IMR-90 (cell line): Measurements from ENCODE around the gene CACNA2D4. TPM values are rescaled to one million over a fixed set of nuclear protein-coding genes. Genes with fewer than 3 reads are reported as not detected.

Source experiments
- ATAC-seq: fragments of 200-7000 bp; cut with Tn5 transposase; 2 replicates; pipeline ENCODE4 v1.9.1; 2020; ENCODE audit warnings: low read depth, mild to moderate bottlenecking, moderate library complexity
- BruUV-seq: library from RNA; stranded (reverse); fragments of 400-500 nt; replicated peaks from 2 replicates; lab custom pipeline; 2021; lab: Mats Ljungman, UMichigan
- CTCF ChIA-PET: fragments of 300-600 bp; formaldehyde crosslinking; extraction: SDS; loops from one replicate; lab custom pipeline; 2021; ENCODE audit warnings: antibody characterized with exemption; lab: Yijun Ruan, JAX
- POLR2A ChIA-PET: fragments of 300-600 bp; sonication (Branson Sonifier 250); formaldehyde crosslinking; loops from one replicate; lab custom pipeline; 2022; ENCODE audit warnings: antibody characterized with exemption; ENCODE audit not compliant: unreplicated experiment; lab: Charles Lee
- DNase-seq: peaks from one replicate; pipeline ENCODE4 v3.0.0; 2013
- H2AFZ ChIP-seq: replicated peaks from 2 replicates; pipeline ENCODE3; 2013; ENCODE audit warnings: low read length, mild to moderate bottlenecking; ENCODE audit not compliant: poor library complexity
- H2AK5ac ChIP-seq: 2 replicates; pipeline ENCODE4 v1.6.1; 2013; ENCODE audit warnings: low read depth, low read length, inconsistent platforms
- H2AK9ac ChIP-seq: replicated peaks from 2 replicates; pipeline ENCODE3; 2013; ENCODE audit warnings: mild to moderate bottlenecking, low read depth, low read length, moderate library complexity; ENCODE audit not compliant: poor library complexity
- H2BK120ac ChIP-seq: 2 replicates; pipeline ENCODE4 v1.6.1; 2013; ENCODE audit warnings: low read depth, low read length, inconsistent platforms
- H2BK15ac ChIP-seq: 3 replicates; pipeline ENCODE4 v1.6.1; 2013; ENCODE audit warnings: low read depth, low read length, inconsistent platforms
- H2BK20ac ChIP-seq: 2 replicates; pipeline ENCODE4 v1.6.1; 2013; ENCODE audit warnings: low read depth, mild to moderate bottlenecking, inconsistent platforms, low read length, moderate library complexity
- H2BK5ac ChIP-seq: 2 replicates; pipeline ENCODE4 v1.6.1; 2013; ENCODE audit warnings: mild to moderate bottlenecking, low read depth, low read length, inconsistent platforms; ENCODE audit not compliant: poor library complexity, severe bottlenecking
- H3K14ac ChIP-seq: replicated peaks from 2 replicates; pipeline ENCODE4 v1.6.1; 2013; ENCODE audit warnings: low read depth, low read length, inconsistent platforms
- H3K18ac ChIP-seq: 2 replicates; pipeline ENCODE4 v1.6.1; 2013; ENCODE audit warnings: low read depth, low read length, control low read depth
- H3K23ac ChIP-seq: 2 replicates; pipeline ENCODE4 v1.6.1; 2013; ENCODE audit warnings: low read depth, low read length, inconsistent platforms
- H3K27ac ChIP-seq: 2 replicates; pipeline ENCODE4 v1.5.1; 2013; ENCODE audit warnings: mild to moderate bottlenecking, control low read depth, low read length; ENCODE audit not compliant: insufficient read depth
- H3K27me3 ChIP-seq: 2 replicates; pipeline ENCODE4 v1.6.1; 2013; ENCODE audit warnings: low read length; ENCODE audit not compliant: control insufficient read depth, insufficient read depth
- H3K36me3 ChIP-seq: 2 replicates; pipeline ENCODE4 v1.6.1; 2013; ENCODE audit warnings: low read length, mixed read lengths; ENCODE audit not compliant: control insufficient read depth, insufficient read depth
- H3K4ac ChIP-seq: 2 replicates; pipeline ENCODE4 v1.6.1; 2013; ENCODE audit warnings: low read depth, low read length, inconsistent platforms
- H3K4me1 ChIP-seq: 2 replicates; pipeline ENCODE4 v1.6.1; 2013; ENCODE audit warnings: low read length, mixed read lengths; ENCODE audit not compliant: control insufficient read depth, insufficient read depth
- H3K4me2 ChIP-seq: 2 replicates; pipeline ENCODE4 v1.6.1; 2013; ENCODE audit warnings: low read depth, mild to moderate bottlenecking, control low read depth, low read length, moderate library complexity
- H3K4me3 ChIP-seq: 2 replicates; pipeline ENCODE4 v1.5.1; 2013; ENCODE audit warnings: low read depth, mild to moderate bottlenecking, control low read depth, low read length, moderate library complexity; ENCODE audit not compliant: insufficient read depth
- H3K56ac ChIP-seq: 2 replicates; pipeline ENCODE4 v1.6.1; 2013; ENCODE audit warnings: low read length, inconsistent platforms; ENCODE audit not compliant: insufficient read depth; ENCODE audit errors: extremely low read depth
- H3K79me1 ChIP-seq, 2 experiments: 2 replicates each; pipeline ENCODE4 v1.6.1; 2013; ENCODE audit warnings: low read length in 2 of 2, inconsistent platforms in 1 of 2, low read depth in 1 of 2
- H3K9ac ChIP-seq: 2 replicates; pipeline ENCODE4 v1.6.1; 2013; ENCODE audit warnings: low read depth, low read length, control low read depth
- H3K9me1 ChIP-seq: 2 replicates; pipeline ENCODE4 v1.6.1; 2013; ENCODE audit warnings: low read length, inconsistent platforms; ENCODE audit not compliant: insufficient read depth
- H3K9me3 ChIP-seq: 2 replicates; pipeline ENCODE4 v1.6.1; 2013; ENCODE audit warnings: low read length; ENCODE audit not compliant: control insufficient read depth, insufficient read depth
- H4K20me1 ChIP-seq: 2 replicates; pipeline ENCODE4 v1.6.1; 2013; ENCODE audit warnings: low read length, inconsistent platforms; ENCODE audit not compliant: insufficient read depth
- H4K5ac ChIP-seq: 2 replicates; pipeline ENCODE4 v1.6.1; 2013; ENCODE audit warnings: mild to moderate bottlenecking, low read depth, low read length, control low read depth
- H4K8ac ChIP-seq, 2 experiments: 2 replicates each; pipeline ENCODE4 v1.6.1; 2013; ENCODE audit warnings: low read depth in 2 of 2, low read length in 2 of 2, control low read depth in 1 of 2, inconsistent platforms in 1 of 2
- H4K91ac ChIP-seq: 2 replicates; pipeline ENCODE4 v1.6.1; 2013; ENCODE audit warnings: low read depth, low read length, inconsistent platforms; ENCODE audit not compliant: insufficient read depth
- BHLHE40 ChIP-seq: fragments of 150-350 bp; IDR thresholded peaks from 2 replicates; pipeline ENCODE4 v1.6.1; 2016; ENCODE audit warnings: mild to moderate bottlenecking, low read depth, low read length
- MAFK ChIP-seq: IDR thresholded peaks from 2 replicates; pipeline ENCODE4 v1.6.1; 2012; ENCODE audit warnings: low read depth, low read length, improper control_type of control experiment
- POLR2A ChIP-seq: IDR thresholded peaks from 2 replicates; pipeline ENCODE4 v1.6.1; 2012; ENCODE audit warnings: mild to moderate bottlenecking, low read depth, low read length
- RFX5 ChIP-seq: IDR thresholded peaks from 2 replicates; pipeline ENCODE4 v1.8.0; 2012; ENCODE audit warnings: low read depth, mild to moderate bottlenecking, low read length, moderate library complexity
- WGBS, 2 experiments: methylation state at CpG; one replicate each; pipeline versions ENCODE4 v1.1.5 to v1.1.7; 2013; ENCODE audit warnings: missing lambda C conversion rate in 2 of 2; ENCODE audit not compliant: insufficient read length in 1 of 2; ENCODE audit errors: extremely low coverage in 2 of 2; 5-methylcytosine and 5-hydroxymethylcytosine counted together
- dilution Hi-C: fragments of 300-500 bp; cut with HindIII; formaldehyde crosslinking; loops from one replicate; pipeline ENCODE4 v1.14.3; 2018; ENCODE audit warnings: low sequenced_read_pairs; ENCODE audit not compliant: unreplicated experiment
- in situ Hi-C: fragments of 300-500 bp; cut with MboI; formaldehyde crosslinking; loops from 3 replicates; pipeline ENCODE4 v1.14.3; 2019; ENCODE audit warnings: low sequenced_read_pairs, inconsistent platforms, mixed read lengths
- intact Hi-C: fragments of 100-400 bp; cut with micrococcal nuclease; formaldehyde crosslinking; loops from 2 replicates; pipeline ENCODE4 v1.10.0; 2022
- polyA plus RNA-seq, 3 experiments: library from polyadenylated mRNA; depleted of rRNA; stranded (reverse); fragments of >200 nt; gene quantifications; 2 replicates each; pipeline ENCODE4 v1.2.3, GENCODE V29; 2012; ENCODE audit warnings: low replicate concordance in 1 of 3
- total RNA-seq: library from RNA; depleted of rRNA; stranded (reverse); fragments of >200 nt; gene quantifications from 2 replicates; pipeline ENCODE4 v1.2.3, GENCODE V29; 2012
- TF ChIP-seq, protein P1 (sequence below): conservative IDR thresholded peaks from 2 replicates; pipeline ENCODE4 v1.5.1; 2012; ENCODE audit warnings: mild to moderate bottlenecking, low read depth, low read length, improper control_type of control experiment
- TF ChIP-seq, protein P2 (sequence below): fragments of 150-350 bp; IDR thresholded peaks from 2 replicates; pipeline ENCODE4 v1.6.1; 2017; ENCODE audit warnings: mild to moderate bottlenecking, antibody characterized with exemption, low read length, low read depth

Gene CACNA2D4
- total and polyA plus RNA-seq, 2 of the 4 experiments (the other 2 are of a cell fraction): 0.18 to 0.22 TPM

DNA sequence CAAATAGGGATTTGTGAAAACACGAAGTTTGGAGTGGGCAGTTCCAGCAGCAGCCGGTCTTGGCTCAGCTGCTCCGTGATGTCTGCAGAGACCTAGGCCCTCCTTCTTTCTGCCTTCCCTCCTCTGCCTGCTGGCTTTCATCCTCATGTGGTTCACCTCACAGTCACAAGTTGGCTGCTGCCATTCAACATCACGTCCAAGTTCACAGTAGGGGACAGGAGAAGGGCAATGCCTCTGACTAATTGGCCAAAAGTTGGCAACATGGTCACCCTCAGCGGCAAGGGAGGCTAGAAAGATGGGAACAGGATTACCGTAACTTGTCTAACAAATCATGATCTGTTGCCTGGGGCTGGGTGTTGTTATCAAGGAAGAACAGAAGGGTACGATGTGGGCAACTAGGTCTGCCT, 7.8 kb upstream of the CACNA2D4 start:
- WGBS, 2 experiments: 60% methylated on average over 4 of the region's 7 CpGs; no CpG with 5 or more reads in 1 of the 2 experiments
- dilution Hi-C loops: no loop called here
- CTCF ChIA-PET: interaction anchor here (1.0 kb wide), 1 partner anchor 52 kb away, joined by 3 read pairs; no protein-coding TSS in a partner anchor

More for the DNA sequence above, 7.8 kb upstream of the CACNA2D4 start:
- no peak overlapping the region for H3K27ac ChIP-seq
- POLR2A ChIA-PET: no interaction called here
- no peak overlapping the region for H2BK20ac ChIP-seq
- H3K4me3 ChIP-seq: no peak overlapping the region
- no peak overlapping the region for H3K23ac ChIP-seq
- no peak for ATAC-seq
- no peaks in the 10 kb centered on the region for H3K4me1 ChIP-seq
- no peak overlapping the region for H2AFZ ChIP-seq
- TF ChIP-seq RFX5 (no peak), POLR2A (no peak), BHLHE40 (no peak), MAFK (no peak)
- TF ChIP-seq, protein P1, sequence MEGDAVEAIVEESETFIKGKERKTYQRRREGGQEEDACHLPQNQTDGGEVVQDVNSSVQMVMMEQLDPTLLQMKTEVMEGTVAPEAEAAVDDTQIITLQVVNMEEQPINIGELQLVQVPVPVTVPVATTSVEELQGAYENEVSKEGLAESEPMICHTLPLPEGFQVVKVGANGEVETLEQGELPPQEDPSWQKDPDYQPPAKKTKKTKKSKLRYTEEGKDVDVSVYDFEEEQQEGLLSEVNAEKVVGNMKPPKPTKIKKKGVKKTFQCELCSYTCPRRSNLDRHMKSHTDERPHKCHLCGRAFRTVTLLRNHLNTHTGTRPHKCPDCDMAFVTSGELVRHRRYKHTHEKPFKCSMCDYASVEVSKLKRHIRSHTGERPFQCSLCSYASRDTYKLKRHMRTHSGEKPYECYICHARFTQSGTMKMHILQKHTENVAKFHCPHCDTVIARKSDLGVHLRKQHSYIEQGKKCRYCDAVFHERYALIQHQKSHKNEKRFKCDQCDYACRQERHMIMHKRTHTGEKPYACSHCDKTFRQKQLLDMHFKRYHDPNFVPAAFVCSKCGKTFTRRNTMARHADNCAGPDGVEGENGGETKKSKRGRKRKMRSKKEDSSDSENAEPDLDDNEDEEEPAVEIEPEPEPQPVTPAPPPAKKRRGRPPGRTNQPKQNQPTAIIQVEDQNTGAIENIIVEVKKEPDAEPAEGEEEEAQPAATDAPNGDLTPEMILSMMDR: no peak
- TF ChIP-seq, protein P2, sequence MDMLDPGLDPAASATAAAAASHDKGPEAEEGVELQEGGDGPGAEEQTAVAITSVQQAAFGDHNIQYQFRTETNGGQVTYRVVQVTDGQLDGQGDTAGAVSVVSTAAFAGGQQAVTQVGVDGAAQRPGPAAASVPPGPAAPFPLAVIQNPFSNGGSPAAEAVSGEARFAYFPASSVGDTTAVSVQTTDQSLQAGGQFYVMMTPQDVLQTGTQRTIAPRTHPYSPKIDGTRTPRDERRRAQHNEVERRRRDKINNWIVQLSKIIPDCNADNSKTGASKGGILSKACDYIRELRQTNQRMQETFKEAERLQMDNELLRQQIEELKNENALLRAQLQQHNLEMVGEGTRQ: no peak
- H3K9ac ChIP-seq: no peak overlapping the region
- no peaks in the 10 kb centered on the region for H3K9me1 ChIP-seq
- H2AK9ac ChIP-seq: no peak overlapping the region
- H4K8ac ChIP-seq: no peak overlapping the region
- H3K27me3 ChIP-seq: peaks cover 66% of the 10 kb centered on the region
- H3K79me1 ChIP-seq: no peaks in the 10 kb centered on the region
- no peak overlapping the region for H3K14ac ChIP-seq
- no peak overlapping the region for H2BK15ac ChIP-seq
- in situ Hi-C loops (no loop called here), intact Hi-C loops (no loop called here)
- no peak for DNase-seq
- H3K9me3 ChIP-seq: no peaks in the 10 kb centered on the region; the same call in 1 of the 2 replicates
- no peaks in the 10 kb centered on the region for H4K20me1 ChIP-seq
- no peak overlapping the region for H3K4ac ChIP-seq
- no peak overlapping the region for H4K5ac ChIP-seq
- BruUV-seq: no TSS peak
- no peak overlapping the region for H2AK5ac ChIP-seq
- H4K91ac ChIP-seq: no peak overlapping the region
- H2BK120ac ChIP-seq: no peak overlapping the region
- H3K36me3 ChIP-seq: no peaks in the 10 kb centered on the region
- no peak overlapping the region for H3K4me2 ChIP-seq
- H3K56ac ChIP-seq: no peak overlapping the region
- H2BK5ac ChIP-seq: no peak overlapping the region
- H3K18ac ChIP-seq: no peak overlapping the region
